Upper lobe of right lung (tissue), 1 donor: ENCODE measurements around the gene ST8SIA2. TPM values are rescaled to one million over a fixed set of nuclear protein-coding genes. Genes with fewer than 3 reads are reported as not detected.

Source experiments
- ATAC-seq: fragments of 200-7000 bp; cut with Tn5 transposase; one replicate; pipeline ENCODE4 v1.9.1; 2020; ENCODE audit warnings: mild to moderate bottlenecking, moderate library complexity
- DNase-seq: peaks from one replicate; pipeline ENCODE4 v3.0.0-alpha.2; 2020
- H3K27ac ChIP-seq: fragments of 200-600 bp; one replicate; pipeline ENCODE4 v1.8.0; 2022
- H3K27me3 ChIP-seq: fragments of 200-600 bp; one replicate; pipeline ENCODE4 v1.8.0; 2022; ENCODE audit warnings: mild to moderate bottlenecking
- H3K36me3 ChIP-seq: fragments of 200-600 bp; one replicate; pipeline ENCODE4 v1.8.0; 2022
- H3K4me1 ChIP-seq: fragments of 200-600 bp; one replicate; pipeline ENCODE4 v1.8.0; 2022
- H3K4me3 ChIP-seq: fragments of 200-600 bp; one replicate; pipeline ENCODE4 v1.8.0; 2022; ENCODE audit warnings: mild to moderate bottlenecking
- H3K9me3 ChIP-seq: fragments of 200-600 bp; one replicate; pipeline ENCODE4 v1.8.0; 2022
- intact Hi-C: fragments of 100-400 bp; cut with DNase I; formaldehyde crosslinking; loops from one replicate; pipeline ENCODE4 v1.11.0; 2022
- total RNA-seq: library from RNA; stranded (reverse); fragmentation: NEBNext Ultra II Directional; extraction: Animal tissue kit (Norgen Biotek cat#: 25700); gene quantifications from one replicate; pipeline ENCODE4 v1.2.1, GENCODE V29; 2021
- TF ChIP-seq, protein P1 (sequence below): fragments of 200-600 bp; IDR thresholded peaks from one replicate; pipeline ENCODE4 v1.8.0; 2022; ENCODE audit warnings: antibody characterized with exemption
- donor health status: DM: no; HTN: yes; CAD: no; lungs with severe emphysema.

The ST8SIA2 gene
- total RNA-seq, 1 donor from 2014 or later = not detected

DNA sequence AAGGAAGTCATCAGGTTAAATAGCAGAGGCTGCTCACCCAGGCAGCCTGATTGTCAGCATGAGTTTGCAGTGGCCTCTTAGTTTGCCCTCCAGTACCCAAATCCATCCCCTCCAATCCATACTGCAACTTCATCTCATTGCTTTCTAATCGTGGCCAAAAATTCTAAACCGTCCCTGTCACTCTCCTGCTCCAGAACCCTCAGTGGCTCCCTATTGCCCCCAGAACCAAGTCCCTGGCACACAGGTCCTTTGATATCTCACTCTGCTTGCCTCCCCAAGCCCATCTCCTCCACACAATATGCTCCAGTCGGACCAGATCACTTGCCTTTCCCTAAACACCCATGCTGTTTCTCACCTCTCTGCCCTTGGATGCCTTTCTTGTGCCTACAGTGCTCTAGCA is 49.7 kb downstream of the ST8SIA2 start:
- Histone ChIP-seq H3K27ac (no peak overlapping the region), H3K27me3 (no peaks in the 10 kb centered on the region), H3K4me1 (no peaks in the 10 kb centered on the region), H3K4me3 (no peak overlapping the region), H3K36me3 (no peaks in the 10 kb centered on the region), H3K9me3 (no peaks in the 10 kb centered on the region)
- no peak for ATAC-seq
- intact Hi-C loops = no loop called here
- TF ChIP-seq, protein P1, sequence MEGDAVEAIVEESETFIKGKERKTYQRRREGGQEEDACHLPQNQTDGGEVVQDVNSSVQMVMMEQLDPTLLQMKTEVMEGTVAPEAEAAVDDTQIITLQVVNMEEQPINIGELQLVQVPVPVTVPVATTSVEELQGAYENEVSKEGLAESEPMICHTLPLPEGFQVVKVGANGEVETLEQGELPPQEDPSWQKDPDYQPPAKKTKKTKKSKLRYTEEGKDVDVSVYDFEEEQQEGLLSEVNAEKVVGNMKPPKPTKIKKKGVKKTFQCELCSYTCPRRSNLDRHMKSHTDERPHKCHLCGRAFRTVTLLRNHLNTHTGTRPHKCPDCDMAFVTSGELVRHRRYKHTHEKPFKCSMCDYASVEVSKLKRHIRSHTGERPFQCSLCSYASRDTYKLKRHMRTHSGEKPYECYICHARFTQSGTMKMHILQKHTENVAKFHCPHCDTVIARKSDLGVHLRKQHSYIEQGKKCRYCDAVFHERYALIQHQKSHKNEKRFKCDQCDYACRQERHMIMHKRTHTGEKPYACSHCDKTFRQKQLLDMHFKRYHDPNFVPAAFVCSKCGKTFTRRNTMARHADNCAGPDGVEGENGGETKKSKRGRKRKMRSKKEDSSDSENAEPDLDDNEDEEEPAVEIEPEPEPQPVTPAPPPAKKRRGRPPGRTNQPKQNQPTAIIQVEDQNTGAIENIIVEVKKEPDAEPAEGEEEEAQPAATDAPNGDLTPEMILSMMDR = no peak
- no peak for DNase-seq

DNA sequence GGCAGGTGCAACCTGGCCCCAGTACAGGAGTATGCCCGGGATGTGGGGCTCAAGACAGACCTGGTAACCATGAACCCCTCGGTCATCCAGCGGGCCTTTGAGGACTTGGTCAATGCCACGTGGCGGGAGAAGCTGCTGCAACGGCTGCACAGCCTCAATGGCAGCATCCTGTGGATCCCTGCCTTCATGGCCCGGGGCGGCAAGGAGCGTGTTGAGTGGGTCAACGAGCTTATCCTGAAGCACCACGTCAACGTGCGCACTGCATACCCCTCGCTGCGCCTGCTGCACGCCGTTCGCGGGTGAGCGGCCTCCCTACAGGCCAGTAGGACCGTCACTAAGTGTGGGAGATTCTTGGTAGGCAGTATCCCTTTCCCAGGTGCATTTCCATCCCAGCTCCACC is 51.0 kb downstream of the ST8SIA2 start:
- intact Hi-C loops = no loop called here
- no peaks in the 10 kb centered on the region for H3K27me3 ChIP-seq
- DNase-seq = no peak
- H3K36me3 ChIP-seq = no peaks in the 10 kb centered on the region
- no peak for ATAC-seq
- no peaks in the 10 kb centered on the region for H3K9me3 ChIP-seq
- no peak overlapping the region for H3K27ac ChIP-seq
- no peak overlapping the region for H3K4me3 ChIP-seq
- H3K4me1 ChIP-seq = no peaks in the 10 kb centered on the region
- TF ChIP-seq, protein P1 = no peak

DNA sequence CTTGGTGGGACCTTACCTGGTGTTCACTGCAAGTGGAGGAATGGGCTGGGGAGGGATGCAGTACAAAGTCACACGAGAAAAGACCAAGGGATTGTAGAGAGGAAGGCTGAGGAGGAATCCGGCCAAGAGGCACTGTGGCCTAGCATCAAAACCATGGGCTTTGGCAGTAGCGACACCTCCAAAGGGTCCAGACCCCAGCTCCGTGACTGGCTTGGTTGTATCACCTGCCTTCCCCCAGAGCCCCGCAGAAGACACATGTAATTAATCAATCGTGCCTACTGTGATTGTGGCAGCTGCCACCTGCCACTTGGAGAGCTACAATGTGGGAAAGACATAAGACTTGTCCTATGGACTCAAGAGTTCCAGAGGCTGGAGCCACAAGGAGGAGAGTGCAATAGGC is 54.7 kb downstream of the ST8SIA2 start:
- no peak overlapping the region for H3K4me3 ChIP-seq
- TF ChIP-seq, protein P1 = no peak
- ATAC-seq (no peak), DNase-seq (no peak)
- no peaks in the 10 kb centered on the region for H3K4me1 ChIP-seq
- intact Hi-C loops = no loop called here
- H3K9me3 ChIP-seq = no peaks in the 10 kb centered on the region
- no peak overlapping the region for H3K27ac ChIP-seq
- H3K36me3 ChIP-seq = no peaks in the 10 kb centered on the region
- no peaks in the 10 kb centered on the region for H3K27me3 ChIP-seq

DNA sequence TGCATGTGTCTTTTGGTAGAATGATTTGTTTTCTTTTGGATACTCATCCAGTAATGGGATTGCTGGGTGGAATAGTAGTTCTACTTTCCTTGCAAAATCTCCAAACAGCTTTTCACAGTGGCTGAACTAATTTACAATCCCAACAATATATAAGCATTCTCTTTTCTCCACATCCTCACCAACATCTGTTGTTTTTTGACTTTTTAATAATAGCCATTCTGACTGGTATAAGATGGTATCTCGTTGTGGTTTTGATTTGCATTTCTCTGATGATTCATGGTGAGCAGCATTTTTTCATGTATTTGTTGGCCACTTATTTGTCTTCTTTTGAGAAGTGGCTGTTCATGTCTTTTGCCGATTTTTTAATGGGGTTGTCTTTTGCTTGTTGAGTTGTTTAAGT is 55.8 kb downstream of the ST8SIA2 start:
- ATAC-seq (no peak), DNase-seq (no peak)
- intact Hi-C loops = no loop called here
- no peaks in the 10 kb centered on the region for H3K36me3 ChIP-seq
- no peaks in the 10 kb centered on the region for H3K27me3 ChIP-seq
- H3K9me3 ChIP-seq = no peaks in the 10 kb centered on the region
- H3K27ac ChIP-seq = no peak overlapping the region
- TF ChIP-seq, protein P1 = no peak
- no peak overlapping the region for H3K4me3 ChIP-seq
- H3K4me1 ChIP-seq = no peaks in the 10 kb centered on the region

DNA sequence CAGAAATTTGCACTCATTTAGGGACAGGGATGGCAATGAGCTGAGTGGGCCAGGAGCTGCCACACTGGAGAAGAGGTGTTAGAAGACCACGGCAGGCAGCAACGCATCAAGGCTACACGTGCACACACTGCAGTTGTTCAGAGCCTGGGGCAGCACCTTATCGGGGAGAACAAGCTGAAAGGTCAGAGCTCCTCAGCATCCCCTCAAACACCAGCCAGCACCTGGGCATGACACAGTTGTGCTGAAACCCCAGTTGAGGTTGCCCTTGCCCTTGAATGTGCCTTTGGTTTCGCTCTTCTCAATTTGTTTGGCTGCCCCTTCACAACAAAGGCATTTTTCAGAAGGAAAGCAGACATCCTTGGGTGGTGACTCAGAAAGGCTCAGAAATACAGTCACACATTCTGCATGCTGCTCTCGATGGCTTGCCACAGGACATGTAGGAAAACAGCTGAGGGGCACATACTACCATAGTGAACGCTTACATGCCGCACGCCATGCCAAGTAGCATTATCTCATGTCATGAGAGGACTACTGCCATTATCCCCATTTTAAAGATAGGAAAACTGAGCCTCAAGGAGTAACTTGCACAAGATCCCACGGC is 57.6 kb downstream of the ST8SIA2 start:
- Histone ChIP-seq H3K4me3 (no peak overlapping the region), H3K4me1 (no peaks in the 10 kb centered on the region), H3K27ac (no peak overlapping the region), H3K27me3 (no peaks in the 10 kb centered on the region), H3K36me3 (no peaks in the 10 kb centered on the region), H3K9me3 (no peaks in the 10 kb centered on the region)
- intact Hi-C loops = no loop called here
- ATAC-seq (no peak), DNase-seq (no peak)
- TF ChIP-seq, protein P1 = no peak

DNA sequence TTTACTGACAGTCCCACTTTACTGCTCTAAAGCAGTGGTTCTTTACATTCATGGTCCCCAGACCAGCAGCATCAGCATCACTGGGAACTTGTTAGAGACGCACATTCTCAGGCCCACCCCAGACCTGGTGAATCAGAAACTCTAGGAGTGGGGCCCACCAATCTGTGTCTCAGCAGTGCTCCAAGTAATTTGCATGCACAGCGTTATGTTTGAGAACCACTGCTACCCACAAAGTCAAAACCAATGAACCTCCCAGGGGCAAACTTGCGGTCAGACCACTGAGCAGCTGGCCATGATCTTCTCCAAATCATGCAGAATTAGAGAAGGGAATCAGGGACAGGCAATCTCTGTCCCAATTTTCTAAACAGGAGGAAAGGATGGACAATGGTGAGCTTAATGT is 58.5 kb downstream of the ST8SIA2 start:
- H3K4me3 ChIP-seq = no peak overlapping the region
- ATAC-seq (no peak), DNase-seq (no peak)
- H3K4me1 ChIP-seq = no peaks in the 10 kb centered on the region
- H3K27me3 ChIP-seq = no peaks in the 10 kb centered on the region
- TF ChIP-seq, protein P1 = no peak
- intact Hi-C loops = no loop called here
- H3K36me3 ChIP-seq = no peaks in the 10 kb centered on the region
- H3K27ac ChIP-seq = no peak overlapping the region
- no peaks in the 10 kb centered on the region for H3K9me3 ChIP-seq
